Measurements from ENCODE around the gene IER2.

GRCh38 chr19:13153569-13154240 is 3.5 kb downstream of the IER2 start:
- TF ChIP-seq CTCF (IDR thresholded peaks at IDR 0.05) (no peak), POLR2A (IDR thresholded peaks at IDR 0.05) (no peak)

Data from testis (tissue), 2 donors.